ENCODE results near the gene ATXN1.

ATXN1 gene

DNA sequence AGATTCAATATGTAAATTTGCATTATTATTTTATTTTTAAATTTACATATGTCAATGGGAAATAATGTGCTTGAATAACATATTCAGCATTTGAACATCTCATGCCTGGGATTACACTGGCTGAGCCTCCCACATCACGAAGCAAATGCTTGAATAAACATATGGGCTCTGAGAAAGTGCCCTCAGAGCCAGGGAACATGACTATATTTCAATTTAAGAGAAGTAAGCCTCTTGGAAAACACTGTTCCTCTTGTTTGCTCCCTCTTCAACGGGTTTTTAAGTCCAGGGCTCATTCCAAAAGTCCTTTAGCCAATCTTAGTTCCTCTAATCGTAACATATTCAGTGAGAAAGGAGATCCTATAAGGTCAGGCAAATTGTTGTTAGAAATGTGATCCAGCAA lies 400.9 kb downstream of the ATXN1 start:
- no peak overlapping the region for H3K4me3 ChIP-seq (ENCODE audit: low read depth, low read length)
- no peak for TF ChIP-seq CTCF (IDR thresholded peaks at IDR 0.05)
- H3K4me2 ChIP-seq (ENCODE audit: low read length): no peak overlapping the region
- no peaks in the 10 kb centered on the region for H3K9me3 ChIP-seq (ENCODE audit: control insufficient read depth, low read length)
- H3K27me3 ChIP-seq (ENCODE audit: control insufficient read depth, insufficient read depth, low read length): no peaks in the 10 kb centered on the region
- no peak overlapping the region for H2AFZ ChIP-seq
- H3K79me2 ChIP-seq: no peaks in the 10 kb centered on the region
- no peak overlapping the region for H3K9ac ChIP-seq
- H3K4me1 ChIP-seq: no peaks in the 10 kb centered on the region
- H3K36me3 ChIP-seq (ENCODE audit: control insufficient read depth, insufficient read depth, low read length): no peaks in the 10 kb centered on the region
- no peak overlapping the region for H3K27ac ChIP-seq

DNA sequence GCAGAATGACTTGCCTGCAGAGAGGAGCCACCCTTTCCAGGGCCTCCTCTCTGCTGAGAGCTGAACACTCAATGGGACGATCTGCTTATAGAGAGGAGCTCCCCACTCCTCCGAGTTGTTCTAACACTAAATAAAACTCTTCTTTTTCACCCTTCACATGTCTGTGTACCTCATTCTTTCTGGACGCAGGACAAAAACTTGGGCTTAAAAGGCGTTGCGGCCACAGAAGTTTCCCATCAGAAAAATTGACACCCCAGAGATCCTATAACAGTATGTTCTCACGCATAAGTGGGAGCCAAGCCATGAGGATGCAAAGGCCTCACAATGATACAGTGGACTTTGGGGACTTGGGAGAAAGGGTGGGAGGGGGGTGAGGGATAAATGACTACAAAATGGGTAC lies 401.7 kb downstream of the ATXN1 start:
- Histone ChIP-seq H3K4me2 (ENCODE audit: low read length) (no peak overlapping the region), H3K4me1 (no peaks in the 10 kb centered on the region), H3K9ac (no peak overlapping the region), H3K27ac (no peak overlapping the region), H3K79me2 (no peaks in the 10 kb centered on the region), H2AFZ (no peak overlapping the region), H3K9me3 (ENCODE audit: control insufficient read depth, low read length) (no peaks in the 10 kb centered on the region), H3K4me3 (ENCODE audit: low read depth, low read length) (no peak overlapping the region), H3K36me3 (ENCODE audit: control insufficient read depth, insufficient read depth, low read length) (no peaks in the 10 kb centered on the region), H3K27me3 (ENCODE audit: control insufficient read depth, insufficient read depth, low read length) (no peaks in the 10 kb centered on the region)
- TF ChIP-seq CTCF (IDR thresholded peaks at IDR 0.05): no peak

- Histone ChIP-seq H3K27ac (no peak overlapping the region), H3K4me1 (no peaks in the 10 kb centered on the region), H3K9ac (no peak overlapping the region), H2AFZ (no peak overlapping the region), H3K4me2 (ENCODE audit: low read length) (no peak overlapping the region), H3K9me3 (ENCODE audit: control insufficient read depth, low read length) (no peaks in the 10 kb centered on the region), H3K27me3 (ENCODE audit: control insufficient read depth, insufficient read depth, low read length) (no peaks in the 10 kb centered on the region), H3K36me3 (ENCODE audit: control insufficient read depth, insufficient read depth, low read length) (no peaks in the 10 kb centered on the region), H3K4me3 (ENCODE audit: low read depth, low read length) (no peak overlapping the region), H3K79me2 (no peaks in the 10 kb centered on the region)
- no peak for TF ChIP-seq CTCF (IDR thresholded peaks at IDR 0.05)
These were observed 402.6 kb downstream of the ATXN1 start for GRCh38 chr6:16358531-16359138.

GRCh38 chr6:16355699-16356446 lies 405.4 kb downstream of the ATXN1 start:
- Histone ChIP-seq H3K9me3 (ENCODE audit: control insufficient read depth, low read length) (no peaks in the 10 kb centered on the region), H3K27ac (no peak overlapping the region), H3K4me1 (no peaks in the 10 kb centered on the region), H2AFZ (no peak overlapping the region), H3K79me2 (no peaks in the 10 kb centered on the region), H3K4me2 (ENCODE audit: low read length) (no peak overlapping the region), H3K27me3 (ENCODE audit: control insufficient read depth, insufficient read depth, low read length) (no peaks in the 10 kb centered on the region), H3K9ac (no peak overlapping the region), H3K36me3 (ENCODE audit: control insufficient read depth, insufficient read depth, low read length) (no peaks in the 10 kb centered on the region), H3K4me3 (ENCODE audit: low read depth, low read length) (no peak overlapping the region)
- TF ChIP-seq CTCF (IDR thresholded peaks at IDR 0.05): no peak

GRCh38 chr6:16355238-16355637 lies 406.0 kb downstream of the ATXN1 start:
- H3K36me3 ChIP-seq (ENCODE audit: control insufficient read depth, insufficient read depth, low read length): no peaks in the 10 kb centered on the region
- no peak for TF ChIP-seq CTCF (IDR thresholded peaks at IDR 0.05)
- H3K9ac ChIP-seq: no peak overlapping the region
- no peaks in the 10 kb centered on the region for H3K9me3 ChIP-seq (ENCODE audit: control insufficient read depth, low read length)
- no peak overlapping the region for H3K4me3 ChIP-seq (ENCODE audit: low read depth, low read length)
- H2AFZ ChIP-seq: no peak overlapping the region
- no peaks in the 10 kb centered on the region for H3K27me3 ChIP-seq (ENCODE audit: control insufficient read depth, insufficient read depth, low read length)
- no peaks in the 10 kb centered on the region for H3K79me2 ChIP-seq
- H3K4me1 ChIP-seq: no peaks in the 10 kb centered on the region
- no peak overlapping the region for H3K4me2 ChIP-seq (ENCODE audit: low read length)
- H3K27ac ChIP-seq: no peak overlapping the region
